GM18505 (cell line): ENCODE data around the gene PCSK6.

Experiments
- ATAC-seq: cut with Tn5 transposase; IDR thresholded peaks from one replicate; pipeline ENCODE4 v1.9.1; 2021; ENCODE audit not compliant: unreplicated experiment
- POLR2A ChIP-seq: IDR thresholded peaks from 4 replicates; pipeline ENCODE4 v1.6.1; 2011; ENCODE audit warnings: borderline replicate concordance; ENCODE audit not compliant: insufficient read depth, insufficient read length; ENCODE audit errors: extremely low read depth

The PCSK6 gene

GRCh38 chr15:101480613-101481380 is 8.7 kb downstream of the PCSK6 start:
- ATAC-seq: no peak
- no peak for TF ChIP-seq POLR2A

GRCh38 chr15:101479851-101480612 is 9.5 kb downstream of the PCSK6 start:
- TF ChIP-seq POLR2A: no peak
- no peak for ATAC-seq

GRCh38 chr15:101479342-101479845 is 10.1 kb downstream of the PCSK6 start:
- TF ChIP-seq POLR2A: no peak
- ATAC-seq: no peak

- TF ChIP-seq POLR2A: no peak
- no peak for ATAC-seq
Measured at GRCh38 chr15:101478701-101479341, 10.7 kb downstream of the PCSK6 start.

- ATAC-seq: no peak
- no peak for TF ChIP-seq POLR2A
Measured at GRCh38 chr15:101477851-101478362, 11.6 kb downstream of the PCSK6 start.

GRCh38 chr15:101476756-101477155 is 12.8 kb downstream of the PCSK6 start:
- no peak for ATAC-seq

GRCh38 chr15:101474983-101475382 is 14.5 kb downstream of the PCSK6 start:
- TF ChIP-seq POLR2A: no peak
- no peak for ATAC-seq

More at GRCh38 chr15:101476756-101477155, 12.8 kb downstream of the PCSK6 start:
- no peak for TF ChIP-seq POLR2A

GRCh38 chr15:101474233-101474632 is 15.3 kb downstream of the PCSK6 start:
- ATAC-seq: no peak
- TF ChIP-seq POLR2A: no peak

GRCh38 chr15:101472033-101472432 is 17.5 kb downstream of the PCSK6 start:
- ATAC-seq: no peak
- TF ChIP-seq POLR2A: no peak

GRCh38 chr15:101470548-101471239 is 18.8 kb downstream of the PCSK6 start:
- TF ChIP-seq POLR2A: no peak
- no peak for ATAC-seq

GRCh38 chr15:101469520-101470288 is 19.8 kb downstream of the PCSK6 start:
- no peak for ATAC-seq
- TF ChIP-seq POLR2A: no peak

GRCh38 chr15:101466188-101466587 is 23.3 kb downstream of the PCSK6 start:
- ATAC-seq: no peak
- no peak for TF ChIP-seq POLR2A
